Bronchial epithelial cell (primary cell): ENCODE measurements around the gene PLCD3. TPM values are rescaled to one million over a fixed set of nuclear protein-coding genes. Genes with fewer than 3 reads are reported as not detected.
A peak's percentile ranks its signal among the peaks of the same experiment; 100 is the strongest.

ENCODE experiments used
- DNase-seq: peaks from one replicate; pipeline ENCODE4 v3.0.0-alpha.2; 2010; ENCODE audit warnings: low read depth
- FAIRE-seq: peaks from 2 replicates; lab custom pipeline; 2011; peaks lifted over from hg19 to GRCh38; lab: Jason Lieb, UNC
- H3K27me3 ChIP-seq: 2 replicates; pipeline ENCODE4 v1.5.1; 2011; ENCODE audit warnings: low read length; ENCODE audit not compliant: control insufficient read depth, insufficient read depth
- H3K36me3 ChIP-seq: 2 replicates; pipeline ENCODE4 v1.5.1; 2011; ENCODE audit warnings: low read length; ENCODE audit not compliant: control insufficient read depth, insufficient read depth
- H3K4me3 ChIP-seq: 2 replicates; pipeline ENCODE4 v1.5.1; 2011; ENCODE audit warnings: mild to moderate bottlenecking, low read depth, low read length, control low read depth
- CTCF ChIP-seq: IDR thresholded peaks from 2 replicates; pipeline ENCODE4 v1.5.1; 2011; ENCODE audit warnings: mild to moderate bottlenecking, moderate library complexity, low read length, control low read depth, inconsistent platforms; ENCODE audit not compliant: insufficient read depth, severe bottlenecking
- total RNA-seq: library from RNA; depleted of rRNA; stranded (reverse); fragments of >200 nt; gene quantifications from 2 replicates; pipeline ENCODE4 v1.2.1, GENCODE V29; 2014

Gene PLCD3
- total RNA-seq, 1 donor from 2014 or later = 44.0 TPM

- DNase-seq (no peak), FAIRE-seq (no peak)
- Histone ChIP-seq H3K27me3 (no peaks in the 10 kb centered on the region), H3K36me3 (peaks cover 25% of the 10 kb centered on the region), H3K4me3 (no peak overlapping the region)
- no peak for TF ChIP-seq CTCF
These were observed 43.6 kb downstream of the PLCD3 start for GRCh38 chr17:45088741-45089140.

- no peak overlapping the region for H3K4me3 ChIP-seq
- no peaks in the 10 kb centered on the region for H3K27me3 ChIP-seq
- no peak for FAIRE-seq
- no peak for TF ChIP-seq CTCF
- peaks cover 22% of the 10 kb centered on the region for H3K36me3 ChIP-seq
- no peak for DNase-seq
These were observed 44.3 kb downstream of the PLCD3 start for GRCh38 chr17:45087978-45088377.

GRCh38 chr17:45087504-45087975 lies 44.8 kb downstream of the PLCD3 start:
- Histone ChIP-seq H3K36me3 (peaks cover 21% of the 10 kb centered on the region), H3K4me3 (no peak overlapping the region), H3K27me3 (no peaks in the 10 kb centered on the region)
- DNase-seq (peak; percentile 8), FAIRE-seq (no peak)
- TF ChIP-seq CTCF = no peak

GRCh38 chr17:45086865-45087503 lies 45.3 kb downstream of the PLCD3 start:
- Histone ChIP-seq H3K27me3 (no peaks in the 10 kb centered on the region), H3K36me3 (peaks cover 20% of the 10 kb centered on the region), H3K4me3 (no peak overlapping the region)
- DNase-seq (no peak), FAIRE-seq (no peak)
- no peak for TF ChIP-seq CTCF

- no peak for TF ChIP-seq CTCF
- FAIRE-seq (no peak), DNase-seq (no peak)
- H3K4me3 ChIP-seq = no peak overlapping the region
- H3K27me3 ChIP-seq = no peaks in the 10 kb centered on the region
- H3K36me3 ChIP-seq = peaks cover 24% of the 10 kb centered on the region
These were observed 45.9 kb downstream of the PLCD3 start for GRCh38 chr17:45086391-45086790.
